Neural progenitor cell (in vitro differentiated cells): Measurements from ENCODE around the gene LMOD2.

Experiments
- CTCF ChIP-seq: fragments of 200-600 bp; sonication (generic); IDR thresholded peaks from 2 replicates; pipeline ENCODE4 v1.5.1; 2017; ENCODE audit warnings: antibody characterized with exemption, mild to moderate bottlenecking
- EZH2 ChIP-seq: fragments of 200-600 bp; sonication (generic); IDR thresholded peaks from 2 replicates; pipeline ENCODE4 v1.6.1; 2017; ENCODE audit warnings: antibody characterized with exemption, mild to moderate bottlenecking, moderate library complexity
- EZH2phosphoT487 ChIP-seq: fragments of 200-600 bp; sonication (generic); IDR thresholded peaks from 2 replicates; pipeline ENCODE4 v1.6.1; 2017; ENCODE audit warnings: antibody characterized with exemption

- no peak for TF ChIP-seq CTCF
- no peak for TF ChIP-seq EZH2
- no peak for TF ChIP-seq EZH2phosphoT487
These were observed 10.2 kb upstream of the LMOD2 start for GRCh38 chr7:123645516-123645915.
